ENCODE results near the gene PALD1. TPM values are rescaled to one million over a fixed set of nuclear protein-coding genes. Genes with fewer than 3 reads are reported as not detected.

PALD1 gene
- polyA plus RNA-seq, 1 of the 3 experiments (the other 2 are of a cell fraction): 0.16 TPM

GRCh38 chr10:70462349-70462984 is 16.1 kb upstream of the PALD1 start:
- H3K79me2 ChIP-seq (ENCODE audit: insufficient read depth): no peaks in the 10 kb centered on the region
- peaks cover 15% of the 10 kb centered on the region; the same call in 1 of the 2 replicates for H3K27me3 ChIP-seq (ENCODE audit: insufficient read depth)
- H2AFZ ChIP-seq (ENCODE audit: low read depth): no peak overlapping the region
- no peak overlapping the region for H3K4me3 ChIP-seq (ENCODE audit: low read depth in 2 of 2, low read length in 1 of 2)
- peak; percentile 68 for DNase-seq
- H3K9me3 ChIP-seq: no peaks in the 10 kb centered on the region
- no peaks in the 10 kb centered on the region for H4K20me1 ChIP-seq (ENCODE audit: insufficient read depth)
- H3F3A ChIP-seq (replicated peaks; ENCODE audit: insufficient read depth): no peaks in the 10 kb centered on the region
- peaks cover 0 to 24% of the 10 kb centered on the region in 2 experiments; a peak in 1 of 4 replicates for H3K4me1 ChIP-seq (ENCODE audit: control insufficient read depth in 1 of 2, insufficient read depth in 2 of 2, low read depth in 1 of 2, low read length in 1 of 2)
- H3K9ac ChIP-seq: no peak overlapping the region
- TF ChIP-seq TAF1 (IDR thresholded peaks at IDR 0.05; ENCODE audit: borderline replicate concordance, low read depth, low read length) (no peak), RFX5 (IDR thresholded peaks at IDR 0.05; ENCODE audit: low read length) (peak; percentile 91)
- no peaks in the 10 kb centered on the region for H3K9me2 ChIP-seq
- CTCF ChIA-PET: interaction anchor here (0.7 to 7.0 kb wide), 30 partner anchors 11 to 440 kb away, joined by 3 to 190 read pairs (median 9); partner anchors contain the start of genes EIF4EBP2, NODAL, PALD1 and SGPL1
- H3K27ac ChIP-seq (ENCODE audit: low read depth in 2 of 2, low read length in 1 of 2): 0 out of 4 replicates have a peak overlapping the region, but pooled peaks of 1 of the 2 experiments have one; percentile 23
- no peak overlapping the region for H3K4me2 ChIP-seq
- POLR2A ChIA-PET: interaction anchor here (1.0 to 1.3 kb wide), 2 partner anchors 50 to 203 kb away, joined by 3 read pairs; no protein-coding TSS in a partner anchor
- 67% methylated on average over 2 of the region's 4 CpGs for WGBS (ENCODE audit: low lambda C conversion rate)
- no peaks in the 10 kb centered on the region for H3K36me3 ChIP-seq (replicated peaks in 1 of 2; ENCODE audit: control insufficient read depth in 1 of 2, insufficient read depth in 2 of 2, low read length in 1 of 2)

DNA sequence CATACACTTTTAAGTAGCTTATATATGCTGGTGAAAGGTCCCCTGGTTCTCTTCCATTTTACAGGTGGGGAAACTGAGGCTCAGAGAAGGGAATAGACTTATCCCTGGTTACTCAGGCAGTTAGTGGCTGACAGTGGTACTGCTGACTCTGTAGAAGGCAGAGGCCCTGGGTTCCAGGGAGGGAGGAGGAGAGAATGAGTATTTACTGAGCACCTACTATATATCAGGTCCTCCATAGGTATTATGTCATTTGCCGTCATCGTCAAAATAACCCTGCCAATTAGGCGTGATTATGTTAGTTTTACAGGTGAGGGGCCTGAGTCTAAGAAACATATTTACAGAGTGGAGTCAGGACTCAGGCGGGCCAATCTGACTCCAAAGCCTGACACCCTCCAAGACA is 13.3 kb upstream of the PALD1 start:
- TF ChIP-seq FOXM1 (IDR thresholded peaks at IDR 0.05; ENCODE audit: low read depth): no peak
- no peak for TF ChIP-seq ELF1 (IDR thresholded peaks at IDR 0.05)
- TF ChIP-seq YY1 (IDR thresholded peaks at IDR 0.05; ENCODE audit: low read depth): no peak
- TF ChIP-seq MAX (IDR thresholded peaks at IDR 0.05; ENCODE audit: low read depth): no peak
- no peak for TF ChIP-seq RCOR1 (IDR thresholded peaks at IDR 0.05; ENCODE audit: low read length)
- no peak for TF ChIP-seq TCF12 (IDR thresholded peaks at IDR 0.05)
- TF ChIP-seq NFIC (IDR thresholded peaks at IDR 0.05; ENCODE audit: borderline replicate concordance): no peak
- no peak for TF ChIP-seq PBX3 (IDR thresholded peaks at IDR 0.05)
- no peaks in the 10 kb centered on the region for H3F3A ChIP-seq (replicated peaks; ENCODE audit: insufficient read depth)
- DNase-seq: no peak
- H2AFZ ChIP-seq (ENCODE audit: low read depth): no peak overlapping the region
- 81% methylated on average over 4 of the region's 4 CpGs for WGBS (ENCODE audit: low lambda C conversion rate)
- no peaks in the 10 kb centered on the region for H4K20me1 ChIP-seq (ENCODE audit: insufficient read depth)
- no peaks in the 10 kb centered on the region for H3K9me3 ChIP-seq
- no peak overlapping the region for H3K9ac ChIP-seq
- H3K4me2 ChIP-seq: no peak overlapping the region
- H3K36me3 ChIP-seq (replicated peaks in 1 of 2; ENCODE audit: control insufficient read depth in 1 of 2, insufficient read depth in 2 of 2, low read length in 1 of 2): no peaks in the 10 kb centered on the region
- ChIA-PET POLR2A (no interaction called here), CTCF (interaction anchor here (1.4 kb wide), 1 partner anchor 73 kb away, joined by 4 read pairs; no protein-coding TSS in a partner anchor)
- H3K27ac ChIP-seq (ENCODE audit: low read depth in 2 of 2, low read length in 1 of 2): no peak overlapping the region
- H3K9me2 ChIP-seq: no peaks in the 10 kb centered on the region
- no peaks in the 10 kb centered on the region for H3K79me2 ChIP-seq (ENCODE audit: insufficient read depth)
- peaks cover 15% of the 10 kb centered on the region; the same call in 1 of the 2 replicates for H3K27me3 ChIP-seq (ENCODE audit: insufficient read depth)
- no peak overlapping the region for H3K4me3 ChIP-seq (ENCODE audit: low read depth in 2 of 2, low read length in 1 of 2)
- peaks cover 0 to 13% of the 10 kb centered on the region in 2 experiments; a peak in 1 of 4 replicates for H3K4me1 ChIP-seq (ENCODE audit: control insufficient read depth in 1 of 2, insufficient read depth in 2 of 2, low read depth in 1 of 2, low read length in 1 of 2)

- no peaks in the 10 kb centered on the region for H3K9me3 ChIP-seq
- peaks cover 0 to 13% of the 10 kb centered on the region in 2 experiments; a peak in 1 of 4 replicates for H3K4me1 ChIP-seq (ENCODE audit: control insufficient read depth in 1 of 2, insufficient read depth in 2 of 2, low read depth in 1 of 2, low read length in 1 of 2)
- POLR2A ChIA-PET: interaction anchor here (1.0 kb wide), 1 partner anchor 46 kb away, joined by 3 read pairs; no protein-coding TSS in a partner anchor
- H3K9me2 ChIP-seq: no peaks in the 10 kb centered on the region
- 60% methylated on average over 2 of the region's 2 CpGs for WGBS (ENCODE audit: low lambda C conversion rate)
- H4K20me1 ChIP-seq (ENCODE audit: insufficient read depth): no peaks in the 10 kb centered on the region
- CTCF ChIA-PET: interaction anchor here (0.9 to 1.4 kb wide), 5 partner anchors 10 to 77 kb away, joined by 3 to 4 read pairs (median 3); no protein-coding TSS in a partner anchor
- DNase-seq: no peak
- no peak overlapping the region for H3K4me3 ChIP-seq (ENCODE audit: low read depth in 2 of 2, low read length in 1 of 2)
- peaks cover 15% of the 10 kb centered on the region; the same call in 1 of the 2 replicates for H3K27me3 ChIP-seq (ENCODE audit: insufficient read depth)
- TF ChIP-seq, protein P1, sequence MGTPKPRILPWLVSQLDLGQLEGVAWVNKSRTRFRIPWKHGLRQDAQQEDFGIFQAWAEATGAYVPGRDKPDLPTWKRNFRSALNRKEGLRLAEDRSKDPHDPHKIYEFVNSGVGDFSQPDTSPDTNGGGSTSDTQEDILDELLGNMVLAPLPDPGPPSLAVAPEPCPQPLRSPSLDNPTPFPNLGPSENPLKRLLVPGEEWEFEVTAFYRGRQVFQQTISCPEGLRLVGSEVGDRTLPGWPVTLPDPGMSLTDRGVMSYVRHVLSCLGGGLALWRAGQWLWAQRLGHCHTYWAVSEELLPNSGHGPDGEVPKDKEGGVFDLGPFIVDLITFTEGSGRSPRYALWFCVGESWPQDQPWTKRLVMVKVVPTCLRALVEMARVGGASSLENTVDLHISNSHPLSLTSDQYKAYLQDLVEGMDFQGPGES (IDR thresholded peaks at IDR 0.05; ENCODE audit: low read depth, low read length): no peak
- no peak for TF ChIP-seq RCOR1 (IDR thresholded peaks at IDR 0.05; ENCODE audit: low read length)
- H3F3A ChIP-seq (replicated peaks; ENCODE audit: insufficient read depth): no peaks in the 10 kb centered on the region
- no peaks in the 10 kb centered on the region for H3K36me3 ChIP-seq (replicated peaks in 1 of 2; ENCODE audit: control insufficient read depth in 1 of 2, insufficient read depth in 2 of 2, low read length in 1 of 2)
- H3K4me2 ChIP-seq: no peak overlapping the region
- H2AFZ ChIP-seq (ENCODE audit: low read depth): no peak overlapping the region
- H3K9ac ChIP-seq: no peak overlapping the region
- no peaks in the 10 kb centered on the region for H3K79me2 ChIP-seq (ENCODE audit: insufficient read depth)
- no peak overlapping the region for H3K27ac ChIP-seq (ENCODE audit: low read depth in 2 of 2, low read length in 1 of 2)
Measured at GRCh38 chr10:70465832-70466231, 12.7 kb upstream of the PALD1 start.

All from SK-N-SH (cell line).